Choroid plexus epithelial cell (primary cell): ENCODE results near the gene WBP4.
A peak's percentile ranks its signal among the peaks of the same experiment; 100 is the strongest.

Experiments
- DNase-seq: peaks from one replicate; pipeline ENCODE4 v3.0.0-alpha.2; 2010; ENCODE audit warnings: low read depth
- H3K4me3 ChIP-seq: 2 replicates; pipeline ENCODE4 v1.5.1; 2011; ENCODE audit warnings: low read depth, mild to moderate bottlenecking, control low read depth, low read length, moderate library complexity
- CTCF ChIP-seq: conservative IDR thresholded peaks from 2 replicates; pipeline ENCODE4 v1.5.1; 2011; ENCODE audit warnings: low read depth, mild to moderate bottlenecking, control low read depth, inconsistent platforms, low read length, moderate library complexity

WBP4 gene

GRCh38 chr13:41061075-41061913, at the start of gene WBP4:
TSS of gene WBP4 (plus strand) at chr13:41061509. CDS start at chr13:41061674, 165 bp downstream.
- DNase-seq, result peak; percentile 96
- TF ChIP-seq CTCF, result peak; percentile 43
- H3K4me3 ChIP-seq, result peak within 1 kb of the TSS; percentile 74

- DNase-seq, result no peak
- no peak overlapping the region for H3K4me3 ChIP-seq
- TF ChIP-seq CTCF, result no peak
Observed at GRCh38 chr13:41012536-41012935, 48.8 kb upstream of the WBP4 start.

GRCh38 chr13:41013835-41014234, 47.5 kb upstream of the WBP4 start:
- no peak overlapping the region for H3K4me3 ChIP-seq
- DNase-seq, result no peak
- TF ChIP-seq CTCF, result no peak

- no peak for TF ChIP-seq CTCF
- no peak for DNase-seq
- H3K4me3 ChIP-seq, result no peak overlapping the region
Observed at GRCh38 chr13:41015920-41016319, 45.4 kb upstream of the WBP4 start.

GRCh38 chr13:41017159-41017558, 44.1 kb upstream of the WBP4 start:
- H3K4me3 ChIP-seq, result no peak overlapping the region
- DNase-seq, result no peak
- TF ChIP-seq CTCF, result no peak

- H3K4me3 ChIP-seq, result no peak overlapping the region
- no peak for TF ChIP-seq CTCF
- DNase-seq, result no peak
Observed at GRCh38 chr13:41017817-41018601, 43.3 kb upstream of the WBP4 start.
